A673 (cell line): ENCODE measurements around the gene CYP8B1. TPM values are rescaled to one million over a fixed set of nuclear protein-coding genes. Genes with fewer than 3 reads are reported as not detected.

Experiments
- BruUV-seq: library from RNA; stranded (reverse); fragments of 400-500 nt; replicated peaks from 2 replicates; lab custom pipeline; 2021; lab: Mats Ljungman, UMichigan
- CTCF ChIA-PET: fragments of 300-600 bp; sonication (Branson Sonifier 250); formaldehyde crosslinking; loops from one replicate; lab custom pipeline; 2022; ENCODE audit warnings: antibody characterized with exemption; lab: Charles Lee
- POLR2A ChIA-PET: fragments of 300-600 bp; sonication (Branson Sonifier 250); formaldehyde crosslinking; loops from one replicate; lab custom pipeline; 2022; ENCODE audit warnings: antibody characterized with exemption; ENCODE audit not compliant: low non-redundant PET; lab: Charles Lee
- DNase-seq: peaks from one replicate; pipeline ENCODE4 v3.0.0-alpha.2; 2015; ENCODE audit warnings: low spot score
- H3K27ac ChIP-seq: fragments of 200-600 bp; sonication (generic); 2 replicates; pipeline ENCODE4 v1.5.1; 2016; ENCODE audit warnings: mixed run types, low read depth, mild to moderate bottlenecking, mixed read lengths, antibody characterized with exemption, low read length; ENCODE audit not compliant: poor library complexity, severe bottlenecking
- H3K27me3 ChIP-seq: fragments of 200-600 bp; sonication (generic); replicated peaks from 2 replicates; pipeline ENCODE4 v1.6.1; 2017; ENCODE audit warnings: mixed run types, low read depth, mild to moderate bottlenecking, mixed read lengths, antibody characterized with exemption, low read length; ENCODE audit not compliant: insufficient read depth, poor library complexity
- H3K36me3 ChIP-seq: fragments of 200-600 bp; sonication (generic); 2 replicates; pipeline ENCODE4 v1.6.1; 2016; ENCODE audit warnings: mixed run types, mild to moderate bottlenecking, mixed read lengths, antibody characterized with exemption, low read length; ENCODE audit not compliant: insufficient read depth, poor library complexity, severe bottlenecking
- H3K4me1 ChIP-seq: fragments of 200-600 bp; sonication (generic); 2 replicates; pipeline ENCODE4 v1.6.1; 2017; ENCODE audit warnings: mixed run types, mild to moderate bottlenecking, mixed read lengths, antibody characterized with exemption, low read length; ENCODE audit not compliant: insufficient read depth, poor library complexity, severe bottlenecking
- H3K4me3 ChIP-seq: fragments of 200-600 bp; sonication (generic); 2 replicates; pipeline ENCODE4 v1.5.1; 2016; ENCODE audit warnings: low read depth, mixed run types, mild to moderate bottlenecking, mixed read lengths, low read length; ENCODE audit not compliant: poor library complexity, severe bottlenecking
- H3K9me3 ChIP-seq: fragments of 200-600 bp; sonication (generic); 2 replicates; pipeline ENCODE4 v1.6.1; 2016; ENCODE audit warnings: mixed run types, low read depth, mild to moderate bottlenecking, mixed read lengths, antibody characterized with exemption, low read length; ENCODE audit not compliant: poor library complexity, severe bottlenecking
- EZH2 ChIP-seq: fragments of 200-600 bp; sonication (generic); IDR thresholded peaks from 2 replicates; pipeline ENCODE4 v1.6.1; 2017; ENCODE audit warnings: borderline replicate concordance, low read depth, mild to moderate bottlenecking, mixed read lengths, antibody characterized with exemption, low read length; ENCODE audit not compliant: poor library complexity, severe bottlenecking
- intact Hi-C: fragments of 100-400 bp; cut with micrococcal nuclease; formaldehyde crosslinking; loops from one replicate; pipeline ENCODE4 v1.10.0; 2022; ENCODE audit not compliant: unreplicated experiment
- total RNA-seq: library from RNA; stranded (reverse); gene quantifications from 2 replicates; pipeline ENCODE4 v1.2.3, GENCODE V29; 2021
- TF ChIP-seq, protein P1 (sequence below): fragments of 300-800, 200-600 bp; sonication (generic); conservative IDR thresholded peaks from 2 replicates; pipeline ENCODE4 v1.5.1; 2017; ENCODE audit warnings: low read depth, mild to moderate bottlenecking, antibody characterized with exemption, low read length, moderate library complexity, mixed read lengths

The CYP8B1 gene
- total RNA-seq, 1 experiment from 2014 or later, result not detected

DNA sequence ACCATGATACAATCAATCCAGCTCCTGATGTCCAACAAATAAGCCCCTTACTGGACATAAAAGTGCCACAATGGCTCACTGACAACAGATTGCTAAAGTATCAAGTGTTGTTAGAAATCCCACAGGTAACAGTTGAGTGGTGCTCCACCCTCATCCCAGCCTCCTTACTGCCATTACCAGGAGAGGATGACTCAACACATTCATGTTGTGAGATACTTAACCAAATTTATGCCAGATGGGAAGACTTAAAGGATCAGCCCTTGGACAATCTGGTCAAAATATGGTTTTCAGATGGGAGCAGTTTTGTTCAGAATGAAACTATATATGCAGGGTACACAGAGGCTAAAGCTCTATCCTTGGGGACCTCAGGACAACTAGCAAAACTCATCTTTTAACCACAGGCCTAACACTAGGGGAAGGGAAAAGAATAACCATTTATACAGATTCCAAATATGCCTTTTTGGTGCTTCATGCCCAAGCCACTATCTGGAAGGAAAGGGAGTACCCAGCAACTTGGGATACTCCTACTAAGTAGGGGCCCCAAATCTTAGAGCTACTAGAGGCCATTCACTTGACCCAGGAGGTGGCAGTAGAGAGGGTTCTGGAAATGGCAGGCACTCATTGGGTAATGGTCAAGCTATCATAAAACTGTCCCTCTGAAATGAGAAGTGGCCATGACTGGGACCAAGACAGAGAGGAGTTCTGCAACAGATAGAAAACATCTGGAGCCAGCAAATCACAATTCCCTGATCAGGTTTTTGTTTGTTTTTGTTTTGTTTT, 23.4 kb upstream of the CYP8B1 start:
- TF ChIP-seq, protein P1, sequence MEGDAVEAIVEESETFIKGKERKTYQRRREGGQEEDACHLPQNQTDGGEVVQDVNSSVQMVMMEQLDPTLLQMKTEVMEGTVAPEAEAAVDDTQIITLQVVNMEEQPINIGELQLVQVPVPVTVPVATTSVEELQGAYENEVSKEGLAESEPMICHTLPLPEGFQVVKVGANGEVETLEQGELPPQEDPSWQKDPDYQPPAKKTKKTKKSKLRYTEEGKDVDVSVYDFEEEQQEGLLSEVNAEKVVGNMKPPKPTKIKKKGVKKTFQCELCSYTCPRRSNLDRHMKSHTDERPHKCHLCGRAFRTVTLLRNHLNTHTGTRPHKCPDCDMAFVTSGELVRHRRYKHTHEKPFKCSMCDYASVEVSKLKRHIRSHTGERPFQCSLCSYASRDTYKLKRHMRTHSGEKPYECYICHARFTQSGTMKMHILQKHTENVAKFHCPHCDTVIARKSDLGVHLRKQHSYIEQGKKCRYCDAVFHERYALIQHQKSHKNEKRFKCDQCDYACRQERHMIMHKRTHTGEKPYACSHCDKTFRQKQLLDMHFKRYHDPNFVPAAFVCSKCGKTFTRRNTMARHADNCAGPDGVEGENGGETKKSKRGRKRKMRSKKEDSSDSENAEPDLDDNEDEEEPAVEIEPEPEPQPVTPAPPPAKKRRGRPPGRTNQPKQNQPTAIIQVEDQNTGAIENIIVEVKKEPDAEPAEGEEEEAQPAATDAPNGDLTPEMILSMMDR, result no peak
- no peak for TF ChIP-seq EZH2
- H3K27me3 ChIP-seq, result no peaks in the 10 kb centered on the region
- no peaks in the 10 kb centered on the region for H3K9me3 ChIP-seq
- H3K27ac ChIP-seq, result no peak overlapping the region
- no peak for DNase-seq
- no TSS peak for BruUV-seq
- ChIA-PET CTCF (no interaction called here), POLR2A (no interaction called here)
- intact Hi-C loops, result no loop called here
- no peaks in the 10 kb centered on the region for H3K4me1 ChIP-seq
- H3K36me3 ChIP-seq, result no peaks in the 10 kb centered on the region
- no peak overlapping the region for H3K4me3 ChIP-seq

DNA sequence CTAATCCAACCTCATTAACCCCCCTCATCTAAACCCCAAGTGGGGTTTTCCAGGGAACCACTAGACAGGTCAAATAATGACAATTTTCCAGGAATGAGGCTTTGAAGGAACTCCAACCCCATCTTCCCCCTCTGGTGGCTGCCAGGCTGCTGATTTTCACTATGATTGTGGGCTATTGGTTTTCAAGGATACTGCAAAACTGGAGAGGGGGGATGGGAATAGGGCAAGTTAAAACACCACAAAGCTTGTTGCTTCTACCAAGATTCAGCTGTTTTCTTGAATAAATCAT, 19.8 kb upstream of the CYP8B1 start:
- CTCF ChIA-PET, result no interaction called here
- BruUV-seq, result no TSS peak
- Histone ChIP-seq H3K4me3 (no peak overlapping the region), H3K4me1 (no peaks in the 10 kb centered on the region), H3K27ac (no peak overlapping the region), H3K27me3 (no peaks in the 10 kb centered on the region), H3K9me3 (no peaks in the 10 kb centered on the region), H3K36me3 (no peaks in the 10 kb centered on the region)
- intact Hi-C loops, result no loop called here
- POLR2A ChIA-PET, result no interaction called here
- TF ChIP-seq, protein P1, result no peak
- no peak for TF ChIP-seq EZH2
- DNase-seq, result no peak

DNA sequence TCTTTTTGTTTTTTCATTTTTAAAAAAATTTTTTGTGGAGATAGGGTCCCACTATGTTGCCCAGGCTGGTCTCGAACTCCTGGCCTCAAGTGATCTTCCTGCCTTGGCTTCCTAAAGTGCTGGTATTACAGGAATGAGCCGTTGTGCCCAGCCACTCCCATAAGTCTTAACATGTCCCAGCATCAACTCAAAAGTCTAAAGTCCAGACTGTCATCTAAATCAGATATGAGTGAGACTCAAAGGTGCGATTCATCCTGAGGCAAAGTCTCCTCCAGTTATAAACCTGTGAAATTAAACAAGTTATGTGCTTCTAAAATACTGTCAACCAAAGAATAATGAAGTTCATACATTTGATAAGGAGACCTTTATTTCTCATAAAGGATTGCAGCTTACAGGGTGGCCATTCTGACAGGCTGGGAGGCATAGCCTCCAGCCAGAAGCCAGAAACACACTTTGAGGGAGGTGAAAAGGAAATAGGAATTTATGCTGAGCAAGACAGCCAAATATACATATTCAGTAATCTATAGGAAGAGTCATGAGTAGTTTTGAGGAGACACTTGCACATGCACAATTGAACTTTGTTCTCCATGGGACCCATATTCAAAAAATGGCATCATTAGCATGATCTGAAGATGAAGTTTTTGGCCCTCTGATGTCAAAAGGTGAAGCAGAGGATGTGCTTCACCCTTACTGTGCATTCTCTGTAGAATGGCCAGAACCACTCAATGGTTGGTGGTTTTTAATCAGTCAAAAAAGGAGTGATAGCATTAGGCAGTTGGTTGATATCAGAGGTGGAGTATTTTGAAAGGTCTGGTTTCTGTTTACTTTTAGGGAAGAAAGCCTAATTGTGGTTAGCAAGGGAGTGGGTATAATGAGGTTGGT, 19.3 kb upstream of the CYP8B1 start:
- Histone ChIP-seq H3K36me3 (no peaks in the 10 kb centered on the region), H3K4me3 (no peak overlapping the region), H3K27me3 (no peaks in the 10 kb centered on the region), H3K9me3 (no peaks in the 10 kb centered on the region), H3K4me1 (no peaks in the 10 kb centered on the region), H3K27ac (no peak overlapping the region)
- intact Hi-C loops, result no loop called here
- ChIA-PET POLR2A (no interaction called here), CTCF (no interaction called here)
- TF ChIP-seq, protein P1, result no peak
- no peak for TF ChIP-seq EZH2
- DNase-seq, result no peak
- BruUV-seq, result no TSS peak
